Stomach (tissue), 9 donors: ENCODE results near the gene FNDC11. TPM values are rescaled to one million over a fixed set of nuclear protein-coding genes. Genes with fewer than 3 reads are reported as not detected.

Experiments
- DNase-seq, 2 donors: peaks; one replicate each; pipeline versions ENCODE4 v3.0.0 to v3.0.0-alpha.2; 2013 to 2019
- H3K27ac ChIP-seq, 5 donors: fragments of 200-600 bp in 4 of 5; sonication (generic) in 4 of 5; one replicate each; pipeline ENCODE4 v1.5.1; 2013 to 2019; ENCODE audit warnings: mild to moderate bottlenecking in 1 of 5, moderate library complexity in 1 of 5
- H3K27me3 ChIP-seq, 3 donors: fragments of 200-600 bp; sonication (generic); one replicate each; pipeline ENCODE4 v1.5.1; 2017 to 2019; ENCODE audit warnings: mixed run types in 1 of 3
- H3K36me3 ChIP-seq, 4 donors: fragments of 200-600 bp; sonication (generic); 1 replicate in 3 of 4; 2 replicates in 1 of 4; pipeline ENCODE4 v1.5.1; 2016 to 2019
- H3K4me1 ChIP-seq, 4 donors: fragments of 200-600 bp; sonication (generic); one replicate each; pipeline ENCODE4 v1.5.1; 2016 to 2019
- H3K4me3 ChIP-seq, 4 donors: fragments of 200-600 bp; sonication (generic) in 3 of 4; one replicate each; pipeline ENCODE4 v1.5.1; 2016 to 2019; ENCODE audit warnings: mild to moderate bottlenecking in 1 of 4
- H3K9me3 ChIP-seq, 4 donors: fragments of 200-600 bp; sonication (generic); one replicate each; pipeline ENCODE4 v1.5.1; 2016 to 2019
- EP300 ChIP-seq: sonication (generic); formaldehyde crosslinking; IDR thresholded peaks from one replicate; pipeline ENCODE4 v1.6.1; 2017; ENCODE audit warnings: antibody characterized with exemption
- POLR2A ChIP-seq, 4 donors: fragments of 450-650 bp; IDR thresholded peaks; one replicate each; pipeline ENCODE4 v1.6.1; 2016; ENCODE audit warnings: antibody characterized with exemption in 4 of 4, control low read depth in 2 of 4, mild to moderate bottlenecking in 1 of 4, moderate library complexity in 1 of 4
- POLR2AphosphoS5 ChIP-seq, 3 donors: sonication (generic); formaldehyde crosslinking; IDR thresholded peaks; one replicate each; pipeline ENCODE4 v1.6.1; 2016; ENCODE audit warnings: antibody characterized with exemption in 3 of 3
- WGBS, 5 donors: extraction: QIAGEN DNeasy Blood & Tissue Kit in 3 of 5; methylation state at CpG; one replicate each; pipeline versions ENCODE4 v1.1.5 to v1.1.7; 2013 to 2018; 5-methylcytosine and 5-hydroxymethylcytosine counted together
- intact Hi-C: fragments of 100-400 bp; cut with DNase I; formaldehyde crosslinking; loops from one replicate; pipeline ENCODE4 v1.15.1; 2023; ENCODE audit warnings: low total_unique reads
- polyA plus RNA-seq, 3 donors: library from polyadenylated mRNA; stranded (reverse); fragments of 200-250 nt; gene quantifications; one replicate each; pipeline ENCODE4 v1.2.3, GENCODE V29; 2013
- total RNA-seq, 5 donors: library from RNA; depleted of rRNA; stranded (reverse); fragments of >200 nt; gene quantifications; one replicate each; pipeline versions ENCODE4 v1.1.0 to v1.2.3, GENCODE V29; 2014 to 2016
- TF ChIP-seq, protein P1 (sequence below), 7 experiments: fragments of 450-650 bp in 4 of 7; fragments of 200-600 bp in 3 of 7; sonication (generic) in 3 of 7; IDR thresholded peaks; one replicate each; pipeline ENCODE4 v1.5.1; 2016 to 2019; ENCODE audit warnings: antibody characterized with exemption in 7 of 7, control low read depth in 2 of 7, mild to moderate bottlenecking in 1 of 7
- donor health status: healthy with polysubstance abuse.
- donor health status: Bipolar disorder and iron deficiency.
- donor health status: healthy.

Gene FNDC11
- total and polyA plus RNA-seq, 8 donors, result 0.25 to 3.1 (median 0.55) TPM; not detected in 3

DNA sequence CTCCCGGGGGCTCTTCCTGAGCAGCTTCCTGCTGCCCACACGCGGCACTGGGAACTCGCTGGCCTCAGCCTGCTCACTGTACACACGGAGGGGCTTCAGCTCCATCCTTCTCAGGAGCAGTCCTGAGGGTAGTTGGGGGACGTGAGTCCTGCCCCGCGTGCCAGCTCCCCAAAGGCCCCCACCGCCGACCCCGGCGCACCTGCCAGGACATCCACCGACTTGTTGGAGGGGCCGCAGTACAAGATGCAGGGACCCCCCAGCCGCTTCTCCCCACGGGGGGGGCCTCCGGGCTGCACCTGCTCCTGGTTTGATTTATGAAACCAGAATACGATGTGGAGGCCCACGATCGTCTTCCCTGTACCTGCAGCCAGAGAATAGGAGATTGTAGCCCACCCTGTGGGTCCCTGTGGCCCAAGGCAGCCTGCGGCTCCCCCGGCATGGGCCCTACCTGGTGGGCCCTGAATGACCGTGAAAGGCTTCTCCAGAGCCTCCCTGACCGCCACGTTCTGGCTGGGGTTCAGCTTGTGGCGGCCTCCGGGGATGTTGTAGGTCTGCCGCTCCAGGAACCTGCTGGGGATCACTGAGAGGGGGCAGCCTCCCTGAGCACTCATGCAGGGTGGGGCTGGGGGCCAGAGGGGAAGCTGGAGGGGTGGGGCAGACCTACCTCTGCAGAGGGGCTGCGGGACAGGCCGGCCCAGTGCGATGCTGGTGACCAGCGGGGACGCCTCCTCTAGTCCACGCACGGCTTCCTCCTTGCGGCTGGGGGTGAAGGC is 7.9 kb downstream of the FNDC11 start:
- WGBS, 5 donors, result 88 to 93% (median 92%) methylated on average over 24 to 36 of the region's 36 CpGs
- no peaks in the 10 kb centered on the region for H3K9me3 ChIP-seq
- DNase-seq, result no peak
- H3K27me3 ChIP-seq, result no peaks in the 10 kb centered on the region
- no peak for TF ChIP-seq POLR2A (IDR thresholded peaks at IDR 0.05)
- TF ChIP-seq, protein P1, sequence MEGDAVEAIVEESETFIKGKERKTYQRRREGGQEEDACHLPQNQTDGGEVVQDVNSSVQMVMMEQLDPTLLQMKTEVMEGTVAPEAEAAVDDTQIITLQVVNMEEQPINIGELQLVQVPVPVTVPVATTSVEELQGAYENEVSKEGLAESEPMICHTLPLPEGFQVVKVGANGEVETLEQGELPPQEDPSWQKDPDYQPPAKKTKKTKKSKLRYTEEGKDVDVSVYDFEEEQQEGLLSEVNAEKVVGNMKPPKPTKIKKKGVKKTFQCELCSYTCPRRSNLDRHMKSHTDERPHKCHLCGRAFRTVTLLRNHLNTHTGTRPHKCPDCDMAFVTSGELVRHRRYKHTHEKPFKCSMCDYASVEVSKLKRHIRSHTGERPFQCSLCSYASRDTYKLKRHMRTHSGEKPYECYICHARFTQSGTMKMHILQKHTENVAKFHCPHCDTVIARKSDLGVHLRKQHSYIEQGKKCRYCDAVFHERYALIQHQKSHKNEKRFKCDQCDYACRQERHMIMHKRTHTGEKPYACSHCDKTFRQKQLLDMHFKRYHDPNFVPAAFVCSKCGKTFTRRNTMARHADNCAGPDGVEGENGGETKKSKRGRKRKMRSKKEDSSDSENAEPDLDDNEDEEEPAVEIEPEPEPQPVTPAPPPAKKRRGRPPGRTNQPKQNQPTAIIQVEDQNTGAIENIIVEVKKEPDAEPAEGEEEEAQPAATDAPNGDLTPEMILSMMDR (IDR thresholded peaks at IDR 0.05), result no peak
- no peak for TF ChIP-seq POLR2AphosphoS5 (IDR thresholded peaks at IDR 0.05)
- TF ChIP-seq EP300, result no peak
- H3K36me3 ChIP-seq, result peaks cover 66 to 92% (median 87%) of the 10 kb centered on the region in 4 donors
- H3K27ac ChIP-seq, result no peak overlapping the region
- H3K4me1 ChIP-seq, result no peaks in the 10 kb centered on the region
- intact Hi-C loops, result no loop called here
- no peak overlapping the region for H3K4me3 ChIP-seq

DNA sequence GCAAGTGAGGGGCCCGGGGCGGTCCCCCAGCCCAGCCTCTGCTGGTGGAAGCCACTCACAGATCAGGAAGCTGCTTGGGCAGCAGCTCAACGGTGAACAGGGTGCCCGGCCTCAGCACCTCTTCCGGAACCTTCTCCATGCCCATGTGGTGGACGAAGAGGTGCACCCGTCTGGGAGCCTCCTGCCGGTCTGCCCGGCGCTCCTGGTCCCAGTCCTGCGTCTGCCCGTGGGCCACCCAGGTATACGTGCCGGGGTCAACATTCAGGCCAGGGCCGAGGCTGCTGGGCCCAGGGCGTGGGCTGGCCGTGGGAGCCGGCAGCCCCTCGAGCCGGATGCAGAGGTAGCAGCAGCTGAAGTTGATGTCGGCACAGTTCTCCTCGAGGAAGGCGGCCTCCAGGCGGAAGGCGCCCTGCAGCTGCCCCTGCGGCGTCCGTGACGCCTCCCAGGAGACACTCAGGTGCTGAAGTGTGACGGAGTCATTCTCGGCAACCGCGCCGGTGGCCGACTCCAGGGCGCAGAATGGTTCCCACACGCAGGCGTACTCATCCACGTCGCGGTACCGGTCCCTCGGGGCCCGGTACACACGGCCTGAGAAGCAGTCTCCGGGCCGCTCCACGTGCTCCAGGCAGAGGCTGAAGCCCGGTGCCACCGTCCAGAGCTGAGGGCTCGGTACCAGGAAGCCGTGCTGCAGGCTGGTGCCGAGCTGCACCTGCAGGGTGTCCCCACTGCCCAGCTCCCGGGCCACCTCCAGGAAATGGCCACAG is 8.7 kb downstream of the FNDC11 start:
- no peak for DNase-seq
- peaks cover 66 to 98% (median 95%) of the 10 kb centered on the region in 4 donors for H3K36me3 ChIP-seq
- TF ChIP-seq POLR2AphosphoS5 (IDR thresholded peaks at IDR 0.05) (no peak), POLR2A (IDR thresholded peaks at IDR 0.05) (no peak), EP300 (no peak)
- TF ChIP-seq, protein P1 (IDR thresholded peaks at IDR 0.05), result no peak

GRCh38 chr20:63563225-63563935 is 9.4 kb downstream of the FNDC11 start:
- Histone ChIP-seq H3K4me3 (no peak overlapping the region), H3K36me3 (peaks cover 64 to 98% (median 97%) of the 10 kb centered on the region in 4 donors), H3K27me3 (no peaks in the 10 kb centered on the region), H3K27ac (no peak overlapping the region), H3K4me1 (peaks cover 0 to 5% (median 3%) of the 10 kb centered on the region in 4 donors), H3K9me3 (no peaks in the 10 kb centered on the region)
- 91 to 96% (median 93%) methylated on average over 18 to 55 of the region's 55 CpGs for WGBS, 5 donors
- DNase-seq, result no peak
- intact Hi-C loops, result no loop called here
- TF ChIP-seq, protein P1 (IDR thresholded peaks at IDR 0.05), result no peak
- no peak for TF ChIP-seq POLR2A (IDR thresholded peaks at IDR 0.05)
- TF ChIP-seq EP300, result no peak
- no peak for TF ChIP-seq POLR2AphosphoS5 (IDR thresholded peaks at IDR 0.05)

More for the DNA sequence above, 8.7 kb downstream of the FNDC11 start:
- no peak overlapping the region for H3K4me3 ChIP-seq
- intact Hi-C loops, result no loop called here
- H3K27ac ChIP-seq, result no peak overlapping the region
- no peaks in the 10 kb centered on the region for H3K4me1 ChIP-seq
- no peaks in the 10 kb centered on the region for H3K27me3 ChIP-seq
- WGBS, 5 donors, result 92 to 97% (median 94%) methylated on average over 12 to 54 of the region's 54 CpGs
- no peaks in the 10 kb centered on the region for H3K9me3 ChIP-seq
